Glomerular visceral epithelial cell (primary cell): ENCODE measurements around the gene TIGAR.

ENCODE experiments used
- DNase-seq: peaks from one replicate; pipeline ENCODE4 v3.0.0-alpha.2; 2016; ENCODE audit errors: extremely low spot score

TIGAR gene

GRCh38 chr12:4282892-4283511, 38.0 kb upstream of the TIGAR start:
- no peak for DNase-seq

GRCh38 chr12:4283512-4284255, 37.3 kb upstream of the TIGAR start:
- no peak for DNase-seq

GRCh38 chr12:4284306-4284705, 36.7 kb upstream of the TIGAR start:
- DNase-seq, result no peak

DNA sequence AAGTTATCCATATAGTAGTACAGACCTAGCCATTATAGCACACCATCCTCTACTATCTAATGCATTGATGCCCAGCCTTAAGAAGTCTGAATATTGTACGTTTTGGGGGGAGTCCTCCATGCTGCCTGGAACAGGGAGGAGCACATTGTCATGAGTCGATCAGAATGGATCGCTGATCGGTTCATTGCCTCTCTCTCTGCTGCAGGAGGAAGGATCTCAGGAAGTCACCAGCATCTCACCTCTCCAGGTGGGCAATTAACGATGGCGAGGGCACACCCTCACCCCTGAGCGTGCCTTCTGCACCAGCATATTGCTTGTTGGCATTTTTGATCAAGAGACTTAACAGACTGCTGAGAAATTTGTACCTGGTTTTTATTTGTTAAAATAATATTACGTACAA, 35.9 kb upstream of the TIGAR start:
- DNase-seq, result no peak

DNA sequence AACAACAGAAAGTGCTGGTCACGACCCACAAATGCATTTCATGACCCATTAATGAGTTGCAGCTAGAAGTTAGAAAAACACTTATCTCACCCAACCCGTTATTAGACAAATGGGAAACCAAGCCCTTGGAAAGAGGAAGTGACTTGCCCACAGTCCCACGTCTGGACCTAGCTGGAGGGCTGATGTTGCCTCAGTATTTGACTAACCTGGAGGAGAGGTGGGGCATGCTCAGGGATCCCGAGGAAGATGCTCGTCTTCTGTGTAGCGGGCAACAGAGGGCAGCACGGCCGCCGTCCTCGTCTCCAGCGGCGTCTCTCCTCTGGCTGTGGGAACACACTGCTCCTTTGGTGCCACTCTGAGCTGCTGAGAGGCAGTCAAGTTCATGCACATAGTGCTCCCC, 34.8 kb upstream of the TIGAR start:
- DNase-seq, result no peak

GRCh38 chr12:4286771-4287317, 34.2 kb upstream of the TIGAR start:
- DNase-seq, result no peak

- no peak for DNase-seq
Measured at GRCh38 chr12:4287325-4288211, 33.4 kb upstream of the TIGAR start.

DNA sequence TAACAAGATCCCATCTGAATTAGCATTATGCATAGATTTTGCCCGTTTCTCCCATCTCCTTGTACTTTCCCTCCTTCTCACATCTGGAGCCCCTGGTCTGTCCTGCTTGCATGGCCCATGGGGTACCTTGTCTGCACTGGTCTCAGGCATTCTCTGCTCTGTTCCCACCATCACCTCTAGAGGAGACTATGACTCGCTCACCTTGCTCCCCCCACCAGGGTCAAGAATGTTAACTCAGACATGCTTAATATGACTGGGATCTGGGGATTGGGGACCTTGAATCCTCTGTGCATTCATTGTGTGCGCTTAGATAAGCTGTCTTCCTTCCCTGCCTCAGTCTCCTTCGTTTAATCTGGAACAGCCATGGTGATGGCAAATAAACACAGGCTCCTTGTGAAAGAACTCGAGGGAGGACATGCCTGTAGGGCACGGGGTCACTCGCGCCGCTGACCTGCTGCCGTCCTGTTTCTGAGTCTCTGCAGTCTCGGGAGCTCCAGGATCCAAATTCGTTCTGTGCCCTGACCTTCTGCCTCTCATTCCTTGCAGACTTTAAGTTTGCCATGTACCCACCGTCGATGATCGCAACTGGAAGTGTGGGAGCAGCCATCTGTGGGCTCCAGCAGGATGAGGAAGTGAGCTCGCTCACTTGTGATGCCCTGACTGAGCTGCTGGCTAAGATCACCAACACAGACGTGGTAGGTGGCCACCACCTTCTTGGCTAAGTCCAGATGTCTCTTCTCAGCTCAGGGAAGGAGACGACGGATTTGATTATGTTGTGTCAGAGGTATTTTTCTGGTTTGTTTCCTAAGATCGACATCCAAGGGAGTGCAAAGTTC, 32.5 kb upstream of the TIGAR start:
- DNase-seq, result no peak

DNA sequence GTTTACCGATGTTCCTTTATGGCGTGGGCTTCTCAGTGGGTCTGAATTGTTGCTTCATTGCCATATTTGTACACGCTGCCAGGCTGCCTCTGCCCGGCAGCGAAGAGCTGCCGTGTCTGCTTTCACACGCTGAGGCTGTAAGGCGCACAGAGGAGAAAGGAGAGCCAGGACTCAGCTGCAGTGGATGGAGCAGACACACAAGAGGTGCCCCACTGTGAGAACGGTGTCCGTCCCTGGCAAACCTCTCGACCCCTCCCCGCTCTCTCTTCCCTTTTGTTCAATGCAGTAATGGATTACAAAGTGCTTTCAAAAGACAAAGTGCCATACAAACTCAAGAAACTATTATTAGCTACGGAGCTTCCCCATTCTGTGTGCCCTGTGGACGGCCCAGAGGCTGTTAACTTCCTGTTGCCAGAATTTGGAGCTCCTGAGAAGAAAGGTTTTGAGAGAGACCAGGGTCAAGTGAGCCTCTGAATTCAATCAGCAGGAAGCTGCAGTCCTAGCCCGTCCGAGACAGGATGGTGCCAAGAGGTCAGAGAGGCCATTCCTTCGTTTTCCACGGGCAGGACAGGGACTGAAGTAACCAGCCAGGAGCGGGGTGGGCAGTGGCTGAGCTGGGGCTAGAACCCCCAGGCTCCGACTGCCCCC, 31.7 kb upstream of the TIGAR start:
- DNase-seq, result no peak

DNA sequence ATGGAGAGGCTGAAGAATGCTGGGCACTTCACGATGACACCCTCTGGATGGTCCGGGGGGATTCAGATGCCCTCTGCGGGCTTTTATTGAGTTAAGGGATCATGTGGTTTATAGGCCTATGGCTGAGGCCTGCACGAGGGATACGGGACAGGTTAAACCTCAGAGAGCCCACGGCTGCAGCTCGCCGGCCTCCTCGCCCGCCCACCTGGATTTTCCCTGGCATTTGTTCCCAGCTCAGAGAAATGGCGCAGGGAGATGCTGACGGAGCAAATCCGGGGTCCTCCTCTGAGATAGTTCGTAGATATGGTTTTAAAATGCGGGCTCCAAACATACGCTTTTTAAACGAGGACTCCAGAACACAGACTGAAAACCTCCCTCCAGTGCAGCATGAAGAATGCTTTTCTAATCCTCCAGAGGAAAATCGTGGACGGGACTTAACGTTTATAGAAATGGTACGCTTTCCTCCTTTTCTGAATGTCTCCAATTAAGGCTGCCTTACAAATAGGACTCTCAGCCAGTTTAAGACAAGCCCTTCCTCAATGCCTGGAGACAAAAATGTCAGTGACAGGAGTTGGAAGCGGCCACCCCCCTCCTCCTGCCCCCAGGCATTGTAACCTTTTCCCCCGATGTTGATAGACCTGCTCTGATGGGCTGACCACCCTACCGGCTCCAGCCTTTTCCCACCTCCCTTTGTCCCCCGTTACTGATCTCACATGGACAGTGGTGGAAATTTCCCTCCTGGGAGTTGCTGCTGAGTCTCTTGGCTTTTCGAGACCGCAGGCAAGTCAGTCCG, 30.8 kb upstream of the TIGAR start:
- no peak for DNase-seq

DNA sequence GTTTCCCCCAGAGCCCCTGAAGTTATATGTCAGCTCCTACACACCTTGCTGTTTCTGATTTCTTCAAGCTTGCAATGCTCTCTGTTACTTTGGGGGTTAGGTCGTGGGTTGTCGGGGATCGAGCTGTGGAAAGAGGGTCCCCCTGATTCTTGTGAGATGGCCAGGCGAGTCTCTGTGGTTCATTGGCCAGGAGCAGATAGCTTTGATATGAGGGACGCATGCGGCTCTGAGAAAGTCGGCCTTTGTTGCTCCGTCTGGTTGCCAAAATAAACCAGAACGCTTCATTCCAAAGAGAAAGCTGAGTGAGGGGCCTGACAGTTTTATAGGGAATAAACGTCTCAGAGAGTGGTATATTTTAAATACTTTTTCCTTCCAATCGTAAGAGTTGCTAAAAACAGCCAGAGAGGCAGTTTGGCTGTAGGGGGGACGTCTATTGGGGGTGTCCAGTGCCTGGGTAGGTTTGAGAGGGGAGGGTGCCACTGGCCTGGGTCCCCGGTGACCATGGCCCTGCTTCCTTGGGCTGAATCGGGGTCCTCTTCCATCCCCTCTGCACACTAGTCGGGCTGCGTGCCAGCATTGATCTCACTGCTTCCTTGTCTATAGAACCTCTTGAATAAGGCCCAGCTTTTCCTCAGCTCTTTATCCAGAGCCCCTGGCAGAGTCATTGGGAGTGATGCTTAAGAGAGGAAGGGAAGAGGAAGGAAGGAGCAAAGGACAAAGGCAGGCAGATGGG, 28.5 kb upstream of the TIGAR start:
- no peak for DNase-seq

DNA sequence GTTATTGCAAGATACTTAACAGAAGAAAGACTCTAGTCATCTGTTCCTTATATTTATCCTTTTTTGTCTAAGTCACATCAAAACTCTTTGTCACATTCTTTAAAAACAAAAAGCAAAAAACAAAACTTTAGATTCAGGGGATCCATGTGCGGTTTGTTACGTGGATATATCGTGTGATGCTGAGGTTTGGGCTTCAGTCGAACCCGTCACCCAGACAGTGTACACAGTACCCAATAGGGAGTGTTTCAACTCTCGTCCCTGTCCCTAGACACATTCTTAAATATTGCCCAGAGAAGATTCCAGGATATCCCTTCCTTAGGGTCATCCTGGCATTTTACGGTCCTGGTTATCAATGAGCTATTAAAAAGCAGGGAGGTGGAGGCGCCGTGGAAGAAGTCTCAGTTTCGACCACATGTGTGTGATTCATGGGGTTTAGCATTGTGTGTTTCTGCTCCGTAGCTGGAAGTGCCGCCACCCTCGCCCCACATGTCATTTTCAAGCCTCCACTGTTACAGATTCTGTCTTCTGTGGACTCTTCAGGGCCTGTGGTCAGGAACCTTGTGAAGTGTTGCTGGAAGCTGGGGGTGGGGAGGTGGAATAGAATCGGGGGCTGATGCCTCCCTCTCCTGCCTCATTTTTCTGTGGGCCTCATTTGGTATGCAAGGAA, 27.6 kb upstream of the TIGAR start:
- no peak for DNase-seq

- no peak for DNase-seq
Measured at GRCh38 chr12:4293966-4294505, 27.0 kb upstream of the TIGAR start.

DNA sequence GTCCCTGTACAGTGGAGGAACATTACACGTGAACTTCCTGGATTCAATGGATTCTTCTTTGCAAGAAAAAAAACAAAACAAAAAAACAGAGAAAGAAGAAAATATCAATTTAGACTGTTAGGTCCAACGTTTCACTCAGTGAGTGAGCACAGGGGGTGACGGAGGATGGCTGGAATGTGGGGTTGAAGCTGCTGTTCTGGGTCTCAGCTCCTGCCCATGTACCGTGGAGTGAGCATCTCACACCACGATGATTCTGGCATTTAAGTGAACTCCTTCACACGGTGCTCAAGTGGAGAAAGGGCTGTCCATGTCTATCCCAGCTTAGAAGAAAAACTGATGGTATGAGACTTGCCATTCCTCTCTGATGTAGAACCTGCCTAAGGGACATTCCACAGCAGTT, 24.3 kb upstream of the TIGAR start:
- DNase-seq, result no peak

DNA sequence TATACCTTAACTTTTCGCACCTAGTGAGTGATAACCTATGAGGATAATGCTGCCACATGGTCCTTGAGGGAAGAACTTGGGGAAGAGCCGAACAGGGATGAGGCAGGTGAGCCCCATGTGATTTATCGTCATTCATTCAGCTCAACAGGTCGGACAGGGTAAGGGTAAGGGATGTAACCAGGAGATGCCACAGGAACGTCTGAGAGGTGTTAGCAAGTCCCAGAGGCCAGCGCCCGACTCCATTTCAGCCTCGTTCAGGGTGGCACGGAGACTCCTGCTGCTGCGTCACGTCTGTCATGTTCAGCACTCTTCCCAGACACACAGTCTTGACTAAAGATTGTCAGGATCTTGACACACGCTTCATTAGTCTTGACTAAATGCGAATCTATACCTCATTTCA, 23.4 kb upstream of the TIGAR start:
- no peak for DNase-seq

- DNase-seq, result no peak
Measured at GRCh38 chr12:4300883-4301282, 20.1 kb upstream of the TIGAR start.

- DNase-seq, result no peak
Measured at GRCh38 chr12:4301932-4302501, 19.0 kb upstream of the TIGAR start.

- no peak for DNase-seq
Measured at GRCh38 chr12:4302881-4303280, 18.1 kb upstream of the TIGAR start.
